Measurements from ENCODE around the gene ZDHHC19. TPM values are rescaled to one million over a fixed set of nuclear protein-coding genes. Genes with fewer than 3 reads are reported as not detected.
"Not testable (repeated sequence)": the region's sequence is repeated elsewhere in the genome, so short reads cannot be mapped to it uniquely, and the experiment has no call there.

Gene ZDHHC19
- total and polyA plus RNA-seq, 2 donors (not counting 1 experiment from before 2014, with no cell fraction given), result not detected

- no peaks in the 10 kb centered on the region for H3K79me2 ChIP-seq (ENCODE audit: control insufficient read depth, insufficient read depth, low read length)
- H4K20me1 ChIP-seq (ENCODE audit: control insufficient read depth, extremely low read depth, insufficient read depth, low read length), result no peaks in the 10 kb centered on the region
- TF ChIP-seq EZH2 (IDR thresholded peaks at IDR 0.05; ENCODE audit: low read length, missing control alignments) (no peak), CTCF (conservative IDR thresholded peaks at IDR 0.05 in 1 of 2, IDR thresholded peaks at IDR 0.05 in 1 of 2; ENCODE audit: low read depth in 1 of 2, low read length in 2 of 2) (no peak)
Measured at GRCh38 chr3:196214783-196215441, 3.7 kb upstream of the ZDHHC19 start.

GRCh38 chr3:196209944-196210672 lies 1.1 kb downstream of the ZDHHC19 start:
- not testable (repeated sequence) for H2AFZ ChIP-seq (ENCODE audit: low read length); DNase-seq (ENCODE audit: low read depth in 2 of 2); H3K9ac ChIP-seq (ENCODE audit: insufficient read depth, low read length); H3K9me3 ChIP-seq (ENCODE audit: control insufficient read depth, insufficient read depth, low read depth, low read length); H4K20me1 ChIP-seq (ENCODE audit: control insufficient read depth, extremely low read depth, insufficient read depth, low read length); H3K27me3 ChIP-seq (ENCODE audit: control insufficient read depth, insufficient read depth, low read length); H3K4me3 ChIP-seq (replicated peaks in 1 of 4; ENCODE audit: control extremely low read depth in 1 of 4, insufficient read depth in 1 of 4, low read depth in 3 of 4, low read length in 4 of 4); H3K4me1 ChIP-seq (ENCODE audit: control insufficient read depth, extremely low read depth, insufficient read depth, low read length); H3K79me2 ChIP-seq (ENCODE audit: control insufficient read depth, insufficient read depth, low read length); H3K36me3 ChIP-seq (ENCODE audit: control insufficient read depth, insufficient read depth, low read length); H3K4me2 ChIP-seq (ENCODE audit: extremely low read depth, insufficient read depth, low read length); H3K27ac ChIP-seq (ENCODE audit: insufficient read depth, low read length)

More at GRCh38 chr3:196214783-196215441, 3.7 kb upstream of the ZDHHC19 start:
- Histone ChIP-seq H3K4me3 (replicated peaks in 1 of 4; ENCODE audit: control extremely low read depth in 1 of 4, insufficient read depth in 1 of 4, low read depth in 3 of 4, low read length in 4 of 4) (no peak overlapping the region), H3K36me3 (ENCODE audit: control insufficient read depth, insufficient read depth, low read length) (no peaks in the 10 kb centered on the region), H3K4me2 (ENCODE audit: extremely low read depth, insufficient read depth, low read length) (no peak overlapping the region), H3K9ac (ENCODE audit: insufficient read depth, low read length) (no peak overlapping the region), H3K27me3 (ENCODE audit: control insufficient read depth, insufficient read depth, low read length) (peaks cover 7% of the 10 kb centered on the region), H3K9me3 (ENCODE audit: control insufficient read depth, insufficient read depth, low read depth, low read length) (no peaks in the 10 kb centered on the region), H2AFZ (ENCODE audit: low read length) (no peak overlapping the region), H3K4me1 (ENCODE audit: control insufficient read depth, extremely low read depth, insufficient read depth, low read length) (peaks cover 5% of the 10 kb centered on the region), H3K27ac (ENCODE audit: insufficient read depth, low read length) (no peak overlapping the region)
- no peak for DNase-seq (ENCODE audit: low read depth in 2 of 2)

- Histone ChIP-seq H3K9me3 (ENCODE audit: control insufficient read depth, insufficient read depth, low read depth, low read length) (no peaks in the 10 kb centered on the region), H3K36me3 (ENCODE audit: control insufficient read depth, insufficient read depth, low read length) (no peaks in the 10 kb centered on the region), H3K9ac (ENCODE audit: insufficient read depth, low read length) (no peak overlapping the region), H3K4me2 (ENCODE audit: extremely low read depth, insufficient read depth, low read length) (no peak overlapping the region), H3K79me2 (ENCODE audit: control insufficient read depth, insufficient read depth, low read length) (no peaks in the 10 kb centered on the region), H3K27ac (ENCODE audit: insufficient read depth, low read length) (no peak overlapping the region), H3K4me1 (ENCODE audit: control insufficient read depth, extremely low read depth, insufficient read depth, low read length) (no peaks in the 10 kb centered on the region), H3K4me3 (replicated peaks in 1 of 4; ENCODE audit: control extremely low read depth in 1 of 4, insufficient read depth in 1 of 4, low read depth in 3 of 4, low read length in 4 of 4) (no peak overlapping the region), H3K27me3 (ENCODE audit: control insufficient read depth, insufficient read depth, low read length) (peaks cover 4% of the 10 kb centered on the region), H2AFZ (ENCODE audit: low read length) (no peak overlapping the region), H4K20me1 (ENCODE audit: control insufficient read depth, extremely low read depth, insufficient read depth, low read length) (no peaks in the 10 kb centered on the region)
- DNase-seq (ENCODE audit: low read depth in 2 of 2), result no peak
- TF ChIP-seq EZH2 (IDR thresholded peaks at IDR 0.05; ENCODE audit: low read length, missing control alignments) (no peak), CTCF (conservative IDR thresholded peaks at IDR 0.05 in 1 of 2, IDR thresholded peaks at IDR 0.05 in 1 of 2; ENCODE audit: low read depth in 1 of 2, low read length in 2 of 2) (no peak)
Measured at GRCh38 chr3:196208942-196209695, 2.1 kb downstream of the ZDHHC19 start.
